ENCODE results near the gene AQP6. TPM values are rescaled to one million over a fixed set of nuclear protein-coding genes. Genes with fewer than 3 reads are reported as not detected.

Gene AQP6
- total and polyA plus RNA-seq, 2 donors (not counting 3 experiments of a cell fraction or from before 2014, with no cell fraction given): 0.04 TPM; not detected in 1

- no peak for TF ChIP-seq MYC (IDR thresholded peaks at IDR 0.05; ENCODE audit: low read depth, low read length)
- TF ChIP-seq JUN (IDR thresholded peaks at IDR 0.05; ENCODE audit: borderline replicate concordance, insufficient read depth, insufficient read length, low read depth): no peak
- TF ChIP-seq EZH2 (IDR thresholded peaks at IDR 0.05; ENCODE audit: borderline replicate concordance, low read depth, low read length, severe bottlenecking): no peak
- no peak for TF ChIP-seq FOS (IDR thresholded peaks at IDR 0.05; ENCODE audit: borderline replicate concordance, insufficient read depth, low read length)
- no peak for TF ChIP-seq CTCF (IDR thresholded peaks at IDR 0.05; ENCODE audit: extremely low read depth in 1 of 2, insufficient read depth in 1 of 2, low read depth in 1 of 2, low read length in 2 of 2)
- no peak for TF ChIP-seq POLR2AphosphoS5 (IDR thresholded peaks at IDR 0.05; ENCODE audit: insufficient read depth, low read depth, low read length)
- TF ChIP-seq POLR2A (IDR thresholded peaks at IDR 0.05; ENCODE audit: low read depth, low read length): no peak
- TF ChIP-seq GATA2 (IDR thresholded peaks at IDR 0.05; ENCODE audit: insufficient read depth, insufficient read length, low read depth, low read length): no peak
- no peak for TF ChIP-seq MAX (IDR thresholded peaks at IDR 0.05; ENCODE audit: insufficient read depth, insufficient read length)
Measured at GRCh38 chr12:49948866-49949845, 23.6 kb upstream of the AQP6 start.

More at GRCh38 chr12:49948866-49949845, 23.6 kb upstream of the AQP6 start:
- no peaks in the 10 kb centered on the region for H4K20me1 ChIP-seq (replicated peaks; ENCODE audit: control insufficient read depth, extremely low read depth, insufficient read depth, low read length)
- no peaks in the 10 kb centered on the region for H3K79me2 ChIP-seq (ENCODE audit: control insufficient read depth, insufficient read depth, low read length)
- no peak overlapping the region for H3K27ac ChIP-seq (ENCODE audit: insufficient read depth, low read depth, low read length)
- H3K36me3 ChIP-seq (ENCODE audit: control insufficient read depth in 2 of 2, extremely low read depth in 1 of 2, insufficient read depth in 2 of 2, low read length in 2 of 2): no peaks in the 10 kb centered on the region
- H3K4me3 ChIP-seq (replicated peaks in 1 of 3; ENCODE audit: insufficient read depth in 1 of 3, low read depth in 1 of 3, low read length in 3 of 3): no peak overlapping the region
- CTCF ChIA-PET: interaction anchor here (0.7 to 4.5 kb wide), 6 partner anchors 13 to 122 kb away, joined by 3 to 112 read pairs (median 7); partner anchors contain the start of gene AQP5
- H3K4me1 ChIP-seq (ENCODE audit: control insufficient read depth, extremely low read depth, insufficient read depth, low read length): peaks cover 11% of the 10 kb centered on the region
- intact Hi-C loops (cut with micrococcal nuclease) (no loop called here), dilution Hi-C loops (cut with MboI; ENCODE audit: extremely low pct_ligation_motif_present, low sequenced_read_pairs) (no loop called here)
- no peak for DNase-seq (ENCODE audit: low read depth, low spot score)
- FAIRE-seq: no peak
- POLR2A ChIA-PET: no interaction called here
- no peaks in the 10 kb centered on the region for H3K9me1 ChIP-seq (replicated peaks; ENCODE audit: control insufficient read depth, extremely low read depth, insufficient read depth, low read length)
- no peak overlapping the region for H3K4me2 ChIP-seq (ENCODE audit: insufficient read depth, low read length)
- H2AFZ ChIP-seq (ENCODE audit: low read depth, low read length): no peak overlapping the region
- no TSS peak for BruUV-seq (replicated peaks)
- no peak overlapping the region for H3K9ac ChIP-seq (replicated peaks; ENCODE audit: extremely low read depth, insufficient read depth, low read length)
- H3K9me3 ChIP-seq (replicated peaks; ENCODE audit: control insufficient read depth, insufficient read depth, low read length): no peaks in the 10 kb centered on the region
- H3K27me3 ChIP-seq (ENCODE audit: control insufficient read depth in 2 of 2, insufficient read depth in 2 of 2, low read length in 2 of 2): no peaks in the 10 kb centered on the region

All from endothelial cell of umbilical vein (primary cell).